M059J (cell line): Measurements from ENCODE around the gene ADAM8. TPM values are rescaled to one million over a fixed set of nuclear protein-coding genes. Genes with fewer than 3 reads are reported as not detected.
A peak's percentile ranks its signal among the peaks of the same experiment; 100 is the strongest.
"Not testable (repeated sequence)": the region's sequence is repeated elsewhere in the genome, so short reads cannot be mapped to it uniquely, and the experiment has no call there.

Experiments used
- DNase-seq: peaks from one replicate; pipeline ENCODE4 v3.0.0-alpha.2; 2012; ENCODE audit warnings: low read depth
- total RNA-seq: library from RNA; depleted of rRNA; stranded (reverse); fragments of >200 nt; shearing (Covaris generic); gene quantifications from 2 replicates; pipeline ENCODE4 v1.2.3, GENCODE V29; 2014

The ADAM8 gene
- total RNA-seq, 1 experiment from 2014 or later = 1.3 TPM

- no peak for DNase-seq
Measured at GRCh38 chr10:133267829-133268228, 8.8 kb downstream of the ADAM8 start.

- no peak for DNase-seq
Measured at GRCh38 chr10:133267293-133267692, 9.4 kb downstream of the ADAM8 start.

GRCh38 chr10:133266056-133266795 is 10.4 kb downstream of the ADAM8 start:
- no peak for DNase-seq

GRCh38 chr10:133265052-133265451 is 11.6 kb downstream of the ADAM8 start:
- DNase-seq = not testable (repeated sequence)

GRCh38 chr10:133264461-133264860 is 12.2 kb downstream of the ADAM8 start:
- DNase-seq = no peak

GRCh38 chr10:133263674-133264073 is 13.0 kb downstream of the ADAM8 start:
- DNase-seq = no peak

- no peak for DNase-seq
Measured at GRCh38 chr10:133262696-133263095, 14.0 kb downstream of the ADAM8 start.

GRCh38 chr10:133261726-133262325 is 14.8 kb downstream of the ADAM8 start:
- peak; percentile 54 for DNase-seq

- DNase-seq = peak; percentile 40
Measured at GRCh38 chr10:133260895-133261725, 15.6 kb downstream of the ADAM8 start.

- DNase-seq = peak; percentile 62
Measured at GRCh38 chr10:133259602-133259989, 17.1 kb downstream of the ADAM8 start.

GRCh38 chr10:133258818-133259601 is 17.7 kb downstream of the ADAM8 start:
- DNase-seq = peak; percentile 99

- DNase-seq = no peak
Measured at GRCh38 chr10:133258066-133258817, 18.4 kb downstream of the ADAM8 start.

- no peak for DNase-seq
Measured at GRCh38 chr10:133257489-133258065, 19.1 kb downstream of the ADAM8 start.

- no peak for DNase-seq
Measured at GRCh38 chr10:133255323-133255722, 21.3 kb downstream of the ADAM8 start.

- DNase-seq = no peak
Measured at GRCh38 chr10:133254421-133255120, 22.1 kb downstream of the ADAM8 start.

GRCh38 chr10:133253361-133253955 is 23.2 kb downstream of the ADAM8 start:
- no peak for DNase-seq

GRCh38 chr10:133252223-133252552 is 24.5 kb downstream of the ADAM8 start:
- DNase-seq = no peak

- DNase-seq = no peak
Measured at GRCh38 chr10:133251388-133252222, 25.1 kb downstream of the ADAM8 start.
